ENCODE results near the gene TMEM238. TPM values are rescaled to one million over a fixed set of nuclear protein-coding genes. Genes with fewer than 3 reads are reported as not detected.
"Not testable (repeated sequence)": the region's sequence is repeated elsewhere in the genome, so short reads cannot be mapped to it uniquely, and the experiment has no call there.

TMEM238 gene
- total RNA-seq, 1 donor from 2014 or later = 5.9 TPM

DNA sequence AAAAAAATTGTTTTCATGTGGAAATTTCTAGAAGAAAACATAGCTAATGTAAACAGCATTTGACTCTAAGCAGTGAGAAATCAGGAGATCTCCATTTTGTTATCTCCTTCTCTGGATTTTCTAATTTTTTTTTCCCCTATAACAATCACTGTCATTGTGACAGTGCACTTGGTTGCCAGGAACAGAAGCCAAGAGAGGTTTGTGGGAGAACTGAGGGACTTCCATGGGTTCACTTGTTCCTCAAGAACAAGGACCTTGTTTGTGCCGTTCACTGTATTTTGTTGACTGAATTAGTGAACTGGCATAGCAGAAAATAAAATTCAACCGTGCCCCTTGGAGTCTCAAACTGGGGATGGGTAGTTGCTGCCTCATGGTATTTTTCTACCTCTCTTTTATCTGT lies 42.0 kb upstream of the TMEM238 start:
- intact Hi-C loops (cut with DNase I) = no loop called here
- Histone ChIP-seq H3K4me3 (no peak overlapping the region), H3K27me3 (peaks cover 6% of the 10 kb centered on the region), H3K27ac (no peak overlapping the region), H3K4me1 (no peaks in the 10 kb centered on the region), H3K36me3 (no peaks in the 10 kb centered on the region), H3K9me3 (no peaks in the 10 kb centered on the region)
- TF ChIP-seq, protein P1, sequence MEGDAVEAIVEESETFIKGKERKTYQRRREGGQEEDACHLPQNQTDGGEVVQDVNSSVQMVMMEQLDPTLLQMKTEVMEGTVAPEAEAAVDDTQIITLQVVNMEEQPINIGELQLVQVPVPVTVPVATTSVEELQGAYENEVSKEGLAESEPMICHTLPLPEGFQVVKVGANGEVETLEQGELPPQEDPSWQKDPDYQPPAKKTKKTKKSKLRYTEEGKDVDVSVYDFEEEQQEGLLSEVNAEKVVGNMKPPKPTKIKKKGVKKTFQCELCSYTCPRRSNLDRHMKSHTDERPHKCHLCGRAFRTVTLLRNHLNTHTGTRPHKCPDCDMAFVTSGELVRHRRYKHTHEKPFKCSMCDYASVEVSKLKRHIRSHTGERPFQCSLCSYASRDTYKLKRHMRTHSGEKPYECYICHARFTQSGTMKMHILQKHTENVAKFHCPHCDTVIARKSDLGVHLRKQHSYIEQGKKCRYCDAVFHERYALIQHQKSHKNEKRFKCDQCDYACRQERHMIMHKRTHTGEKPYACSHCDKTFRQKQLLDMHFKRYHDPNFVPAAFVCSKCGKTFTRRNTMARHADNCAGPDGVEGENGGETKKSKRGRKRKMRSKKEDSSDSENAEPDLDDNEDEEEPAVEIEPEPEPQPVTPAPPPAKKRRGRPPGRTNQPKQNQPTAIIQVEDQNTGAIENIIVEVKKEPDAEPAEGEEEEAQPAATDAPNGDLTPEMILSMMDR (IDR thresholded peaks at IDR 0.05) = no peak
- TF ChIP-seq POLR2A (IDR thresholded peaks at IDR 0.05) (no peak), POLR2AphosphoS5 (IDR thresholded peaks at IDR 0.05; ENCODE audit: insufficient read depth in 1 of 2, low read depth in 1 of 2) (no peak)
- DNase-seq (ENCODE audit: extremely low spot score in 2 of 2) = no peak

DNA sequence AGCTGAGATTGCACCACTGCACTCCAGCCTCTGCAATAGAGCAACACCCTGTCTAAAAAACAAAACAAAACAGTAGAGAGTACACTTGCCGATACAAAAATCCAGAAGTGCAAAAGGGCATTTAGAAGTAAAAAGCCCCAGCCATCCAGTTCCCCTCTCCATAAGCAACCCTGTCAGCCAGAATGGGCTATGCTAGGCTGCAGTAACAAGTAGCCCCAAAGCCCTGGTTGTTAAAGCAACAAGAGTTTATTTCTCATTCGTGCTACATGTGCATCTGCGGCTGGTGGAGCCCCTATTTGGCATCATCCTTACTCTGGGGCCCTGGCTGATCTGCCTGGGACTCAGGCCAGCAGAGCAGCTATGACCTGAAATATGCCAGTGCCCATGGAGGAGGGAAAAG lies 40.4 kb upstream of the TMEM238 start:
- no peaks in the 10 kb centered on the region for H3K36me3 ChIP-seq
- DNase-seq (ENCODE audit: extremely low spot score in 2 of 2) = no peak
- TF ChIP-seq POLR2A (IDR thresholded peaks at IDR 0.05) = no peak
- no peak for TF ChIP-seq POLR2AphosphoS5 (IDR thresholded peaks at IDR 0.05; ENCODE audit: insufficient read depth in 1 of 2, low read depth in 1 of 2)
- TF ChIP-seq, protein P1 (IDR thresholded peaks at IDR 0.05) = no peak
- H3K4me1 ChIP-seq = no peaks in the 10 kb centered on the region
- intact Hi-C loops (cut with DNase I) = no loop called here
- no peak overlapping the region for H3K4me3 ChIP-seq
- no peaks in the 10 kb centered on the region for H3K9me3 ChIP-seq
- no peak overlapping the region for H3K27ac ChIP-seq
- H3K27me3 ChIP-seq = peaks cover 6% of the 10 kb centered on the region

DNA sequence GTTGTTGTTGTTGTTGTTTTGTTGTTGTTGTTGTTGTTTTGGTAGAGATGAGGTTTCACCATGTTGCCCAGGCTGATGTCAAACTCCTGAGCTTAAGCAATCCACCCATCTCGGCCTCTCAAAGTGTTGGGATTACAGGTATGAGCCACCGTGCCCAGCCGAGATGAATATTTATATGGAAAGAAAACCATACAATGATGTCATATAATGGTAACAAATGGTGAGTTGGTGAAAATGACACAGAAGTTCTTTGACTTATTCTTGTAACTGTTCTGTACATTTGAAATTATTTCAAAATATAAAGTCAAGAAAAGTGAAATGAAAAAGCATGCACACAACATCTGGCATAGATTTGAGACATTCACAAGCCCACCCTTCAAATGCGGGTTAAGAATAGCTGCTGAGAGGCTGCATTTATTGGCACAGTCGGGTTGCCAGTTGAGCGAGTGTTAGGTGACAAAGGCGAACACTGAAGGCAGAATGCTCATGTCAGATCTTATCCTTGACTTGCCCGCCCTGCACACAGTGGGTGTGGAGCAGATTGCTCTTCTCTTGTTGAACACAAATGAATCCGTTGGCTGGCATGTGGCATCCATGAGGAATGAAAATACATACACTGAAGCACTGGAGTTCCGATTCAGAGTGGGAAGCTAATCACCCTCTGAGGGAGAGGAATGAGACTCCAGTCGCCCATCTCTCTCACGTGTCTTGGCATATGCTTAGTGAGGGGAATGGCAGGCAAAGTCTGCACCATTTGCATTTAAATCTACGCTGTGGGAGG lies 39.3 kb upstream of the TMEM238 start:
- no peaks in the 10 kb centered on the region for H3K4me1 ChIP-seq
- intact Hi-C loops (cut with DNase I) = no loop called here
- TF ChIP-seq, protein P1 (IDR thresholded peaks at IDR 0.05) = no peak
- TF ChIP-seq POLR2A (IDR thresholded peaks at IDR 0.05) = no peak
- H3K27ac ChIP-seq = no peak overlapping the region
- H3K36me3 ChIP-seq = no peaks in the 10 kb centered on the region
- no peak overlapping the region for H3K4me3 ChIP-seq
- no peak for DNase-seq (ENCODE audit: extremely low spot score in 2 of 2)
- H3K27me3 ChIP-seq = no peaks in the 10 kb centered on the region
- H3K9me3 ChIP-seq = no peaks in the 10 kb centered on the region

GRCh38 chr19:55421281-55421680 lies 37.2 kb upstream of the TMEM238 start:
- H3K4me3 ChIP-seq; H3K36me3 ChIP-seq; DNase-seq (ENCODE audit: extremely low spot score in 2 of 2); H3K4me1 ChIP-seq; H3K27ac ChIP-seq; H3K27me3 ChIP-seq; H3K9me3 ChIP-seq; intact Hi-C loops (cut with DNase I): not testable (repeated sequence)

- Histone ChIP-seq H3K9me3 (no peaks in the 10 kb centered on the region), H3K4me1 (no peaks in the 10 kb centered on the region), H3K27me3 (no peaks in the 10 kb centered on the region), H3K27ac (no peak overlapping the region), H3K4me3 (no peak overlapping the region), H3K36me3 (no peaks in the 10 kb centered on the region)
- intact Hi-C loops (cut with DNase I) = loop anchor here (10.0 kb wide), 1 partner anchor 275 kb away; the partner anchor contains the start of gene TNNT1
- TF ChIP-seq, protein P1 (IDR thresholded peaks at IDR 0.05) = no peak
- no peak for TF ChIP-seq POLR2AphosphoS5 (IDR thresholded peaks at IDR 0.05; ENCODE audit: insufficient read depth in 1 of 2, low read depth in 1 of 2)
- TF ChIP-seq POLR2A (IDR thresholded peaks at IDR 0.05) = no peak
- no peak for DNase-seq (ENCODE audit: extremely low spot score in 2 of 2)
These were observed 35.6 kb upstream of the TMEM238 start for GRCh38 chr19:55419624-55420236.
